Measurements from ENCODE around the gene PRSS22.

PRSS22 gene

DNA sequence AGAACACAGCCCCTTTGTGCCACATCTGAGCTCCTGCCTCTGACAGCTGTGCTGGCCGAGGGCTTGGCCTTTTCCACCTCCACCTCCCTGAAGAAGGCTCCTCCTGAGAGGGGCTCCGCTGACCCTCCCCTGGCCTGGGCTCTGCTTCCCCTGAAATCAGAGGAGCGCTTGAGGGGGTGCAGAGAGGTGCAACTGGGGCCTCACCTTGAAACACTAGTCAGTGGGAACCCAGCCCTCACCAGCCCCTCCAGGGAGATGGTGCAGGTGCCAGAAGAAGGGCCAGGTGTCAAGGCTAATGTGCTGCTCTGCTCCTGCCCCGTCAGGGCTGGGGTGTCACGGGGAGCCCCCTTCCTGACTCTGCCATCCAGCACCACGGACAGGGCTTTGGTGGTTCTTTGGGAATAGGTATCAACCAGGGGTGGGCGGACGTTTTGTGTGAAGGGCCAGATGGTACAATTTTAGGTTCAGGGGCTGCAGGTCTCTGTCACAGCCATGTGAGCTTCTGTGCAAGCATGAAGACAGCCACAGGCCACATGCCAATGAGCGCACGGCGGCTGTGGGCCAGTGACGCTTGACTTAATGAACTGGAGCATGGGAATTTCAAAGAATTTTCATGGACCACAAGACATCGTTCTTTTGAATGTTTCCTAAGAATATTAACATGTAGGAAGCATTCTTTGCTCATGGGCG lies 30.0 kb downstream of the PRSS22 start:
- DNase-seq, result no peak

DNA sequence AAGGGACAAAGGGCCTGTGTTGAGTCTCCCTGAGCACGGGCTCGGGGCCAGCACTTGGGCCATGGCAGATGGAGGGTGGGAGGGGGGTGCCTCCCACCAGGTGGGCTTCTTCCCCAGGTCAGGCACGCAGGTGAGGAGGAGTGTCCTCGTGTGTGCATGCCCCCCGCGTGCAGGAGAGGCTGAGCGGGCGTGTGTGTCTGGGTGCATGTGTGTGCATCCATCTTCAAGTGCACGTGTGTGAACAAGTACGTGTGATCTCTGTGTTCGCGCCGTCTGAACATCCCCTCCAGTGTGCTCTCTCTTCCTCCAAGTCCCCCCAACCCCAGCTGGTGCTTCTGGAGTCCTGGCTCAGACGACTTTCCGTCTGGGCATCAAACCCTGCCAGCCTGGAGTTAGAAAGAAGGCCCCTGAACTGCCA lies 30.6 kb downstream of the PRSS22 start:
- no peak for DNase-seq

- DNase-seq, result no peak
Measured at GRCh38 chr16:2826591-2827373, 31.2 kb downstream of the PRSS22 start.

GRCh38 chr16:2825906-2826305 lies 32.1 kb downstream of the PRSS22 start:
- no peak for DNase-seq

- no peak for DNase-seq
Measured at GRCh38 chr16:2825049-2825742, 32.8 kb downstream of the PRSS22 start.

DNA sequence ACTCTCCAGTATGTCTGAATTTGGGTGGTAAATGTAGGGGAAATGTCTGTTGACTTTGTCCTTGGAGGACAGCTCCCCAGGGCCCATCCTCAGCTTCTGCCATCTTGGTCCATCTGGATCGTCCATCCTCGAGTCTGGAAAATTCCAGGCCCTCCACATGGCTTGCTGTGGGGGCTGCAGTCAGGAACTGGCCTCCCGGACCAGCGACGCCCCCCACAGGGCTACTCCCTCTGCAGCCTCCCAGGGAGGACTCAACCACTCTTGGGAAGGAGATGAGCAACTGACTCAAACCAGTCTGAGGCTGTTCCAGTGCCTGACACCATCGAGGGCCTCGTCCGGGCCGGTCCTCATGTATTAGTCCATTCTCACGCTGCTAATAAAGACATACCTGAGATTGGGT lies 33.3 kb downstream of the PRSS22 start:
- no peak for DNase-seq

DNA sequence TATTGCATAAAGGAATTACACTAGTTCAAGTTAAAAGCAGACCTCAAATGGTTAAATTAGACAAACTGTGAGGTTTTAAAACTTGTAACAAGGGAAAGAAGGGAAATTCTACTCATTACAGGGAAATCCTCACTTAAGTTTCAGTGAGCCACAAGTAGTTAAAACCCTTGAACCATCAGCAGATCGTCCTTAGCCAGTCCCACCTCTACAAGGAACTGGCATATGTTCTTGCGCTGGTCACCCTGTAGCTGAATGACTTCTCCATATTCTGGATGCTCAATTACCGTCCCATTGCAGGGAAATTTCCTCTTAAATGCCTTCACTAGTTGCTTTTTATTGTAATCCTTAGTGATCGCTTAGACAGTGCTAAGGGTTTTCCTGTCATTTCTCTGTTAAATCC lies 35.5 kb downstream of the PRSS22 start:
- DNase-seq, result no peak

DNA sequence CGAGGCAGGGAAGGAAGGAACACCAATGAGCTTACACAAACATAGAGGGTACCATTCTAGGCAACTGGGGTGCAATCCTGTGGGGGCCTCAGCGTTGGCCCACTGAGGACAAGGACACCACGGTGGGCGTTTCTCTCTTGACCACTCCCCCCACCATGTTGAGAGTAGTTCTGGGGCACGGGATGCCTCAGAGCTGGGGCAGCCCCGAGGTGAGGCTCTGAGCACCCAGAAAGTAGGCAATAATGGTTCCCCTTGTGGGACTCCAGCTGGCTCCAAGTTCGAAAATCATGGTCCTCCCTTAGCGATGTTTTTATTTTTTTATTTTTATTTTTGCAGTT lies 35.8 kb downstream of the PRSS22 start:
- DNase-seq, result no peak

- no peak for DNase-seq
Measured at GRCh38 chr16:2821487-2822157, 36.3 kb downstream of the PRSS22 start.

DNA sequence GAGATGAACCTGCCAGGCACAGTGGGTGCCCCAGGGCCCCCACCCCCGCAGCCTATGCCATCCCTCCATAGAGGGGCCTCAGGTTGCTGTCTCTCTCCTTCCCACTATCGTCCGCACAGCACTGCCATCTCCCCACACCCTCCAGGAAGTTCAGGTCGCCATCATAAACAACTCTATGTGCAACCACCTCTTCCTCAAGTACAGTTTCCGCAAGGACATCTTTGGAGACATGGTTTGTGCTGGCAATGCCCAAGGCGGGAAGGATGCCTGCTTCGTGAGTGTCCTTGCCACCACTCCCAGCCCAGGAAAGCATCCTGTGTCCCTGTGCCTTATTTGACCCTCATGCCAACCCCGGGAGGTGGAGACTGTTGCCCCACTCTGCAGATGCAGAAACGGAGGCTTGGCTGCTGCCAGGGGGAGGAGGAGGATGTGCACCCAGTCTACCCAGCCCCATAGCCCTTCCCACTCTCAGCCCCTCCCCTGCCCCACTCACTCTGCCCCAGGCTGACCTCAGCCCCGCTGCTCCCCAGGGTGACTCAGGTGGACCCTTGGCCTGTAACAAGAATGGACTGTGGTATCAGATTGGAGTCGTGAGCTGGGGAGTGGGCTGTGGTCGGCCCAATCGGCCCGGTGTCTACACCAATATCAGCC lies 37.0 kb downstream of the PRSS22 start:
- DNase-seq, result no peak

DNA sequence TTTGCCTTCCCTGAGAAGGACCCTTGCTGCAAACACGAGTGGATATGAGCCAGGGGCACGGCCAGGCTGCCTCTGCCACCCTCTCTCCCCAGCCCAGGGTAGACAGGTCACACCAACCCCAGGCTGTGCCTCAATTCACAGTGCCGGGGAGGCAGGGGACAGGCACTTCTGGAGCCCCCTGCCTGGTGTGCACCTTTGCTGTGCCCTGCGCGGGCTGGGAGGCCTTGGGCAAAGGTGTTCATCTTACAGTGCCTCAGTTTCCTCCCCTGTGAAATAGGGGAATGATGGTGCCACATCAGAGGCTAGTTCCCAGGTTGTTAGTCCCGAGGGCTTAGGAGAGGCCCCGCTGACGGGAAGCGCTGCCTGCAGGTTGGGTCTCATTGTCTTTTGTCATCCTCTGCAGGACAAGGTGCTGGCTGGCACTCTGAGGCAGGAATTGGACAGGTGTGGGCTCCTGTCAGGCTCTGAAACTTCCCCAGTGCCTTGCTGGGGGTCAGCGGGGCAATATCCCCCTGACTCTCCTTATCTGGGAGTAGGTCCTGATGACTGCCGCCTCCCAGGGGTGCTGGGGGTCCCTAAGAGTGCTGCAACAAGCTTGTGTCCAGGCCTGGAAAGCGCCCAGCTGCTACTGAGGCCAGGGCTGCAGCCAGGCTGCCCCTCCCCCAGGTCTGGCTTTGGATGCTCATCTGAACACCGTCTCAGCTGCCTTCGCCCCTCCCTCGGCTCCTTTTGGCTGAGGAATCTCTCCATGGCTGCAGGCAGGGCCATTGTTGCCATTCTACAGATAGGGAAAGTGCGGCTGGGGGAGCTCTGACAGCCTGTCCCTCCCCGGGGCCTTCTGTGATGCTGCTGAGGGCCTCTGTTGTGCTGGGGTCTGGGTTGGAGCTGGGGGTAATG lies 37.8 kb downstream of the PRSS22 start:
- DNase-seq, result no peak

DNA sequence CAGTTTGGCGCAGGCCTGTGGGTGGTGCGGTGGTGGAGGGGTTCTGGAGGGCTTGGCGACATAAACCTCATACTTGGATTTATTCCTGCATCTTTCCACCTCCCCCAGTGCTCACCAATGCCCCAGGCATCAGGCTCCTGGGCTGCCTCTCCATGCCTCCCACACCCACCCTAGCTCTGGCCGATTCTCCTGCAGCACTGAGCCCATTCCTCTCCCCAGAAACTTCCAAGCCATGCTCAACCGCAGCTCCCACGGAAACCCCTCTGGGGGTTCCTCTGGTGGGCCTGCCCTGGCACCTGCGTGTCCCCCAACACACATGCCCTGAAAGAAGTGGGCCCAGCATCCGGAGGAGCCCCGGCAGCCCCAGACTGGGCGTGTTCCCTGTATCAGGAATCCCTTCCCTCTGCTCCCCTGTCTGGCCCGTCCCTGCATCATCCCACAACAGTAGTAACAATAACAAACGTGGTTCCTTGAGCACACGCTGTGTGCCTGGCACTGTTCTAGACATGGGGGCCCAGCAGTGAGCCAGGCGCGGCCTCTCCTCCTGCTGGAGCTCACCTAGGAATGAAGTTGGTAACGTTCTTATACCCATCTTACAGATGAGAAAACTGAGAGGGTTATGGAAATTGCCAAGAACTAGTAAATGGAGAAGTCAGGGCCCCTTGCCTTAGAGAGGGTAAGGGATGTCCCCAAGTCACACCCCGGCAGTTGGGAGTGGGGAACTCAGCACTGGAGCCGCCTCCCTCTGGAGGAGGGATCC lies 38.6 kb downstream of the PRSS22 start:
- DNase-seq, result no peak

DNA sequence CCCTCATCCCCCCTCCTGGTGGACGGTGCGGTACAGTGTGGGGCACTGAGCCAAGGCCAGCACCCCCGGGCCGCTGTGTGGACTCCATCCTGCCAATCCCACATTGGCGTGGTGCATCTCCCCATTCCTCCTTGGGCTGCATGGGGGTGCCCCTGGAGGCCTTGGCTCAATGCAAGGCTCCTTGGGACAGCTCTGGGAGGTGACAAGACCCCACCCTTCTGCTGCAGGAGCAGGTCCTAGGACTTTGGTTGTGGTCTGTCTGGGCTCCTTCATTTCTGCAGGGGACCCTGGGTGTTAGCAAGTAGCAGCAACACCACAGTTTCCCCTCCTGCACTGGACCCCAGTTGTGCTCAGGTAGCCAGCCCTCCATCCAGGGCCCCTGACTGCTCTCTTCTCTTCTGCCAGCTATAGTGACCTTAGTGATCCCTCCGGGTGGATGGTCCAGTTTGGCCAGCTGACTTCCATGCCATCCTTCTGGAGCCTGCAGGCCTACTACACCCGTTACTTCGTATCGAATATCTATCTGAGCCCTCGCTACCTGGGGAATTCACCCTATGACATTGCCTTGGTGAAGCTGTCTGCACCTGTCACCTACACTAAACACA lies 39.6 kb downstream of the PRSS22 start:
- DNase-seq, result no peak

- DNase-seq, result no peak
Measured at GRCh38 chr16:2817340-2818271, 40.4 kb downstream of the PRSS22 start.

DNA sequence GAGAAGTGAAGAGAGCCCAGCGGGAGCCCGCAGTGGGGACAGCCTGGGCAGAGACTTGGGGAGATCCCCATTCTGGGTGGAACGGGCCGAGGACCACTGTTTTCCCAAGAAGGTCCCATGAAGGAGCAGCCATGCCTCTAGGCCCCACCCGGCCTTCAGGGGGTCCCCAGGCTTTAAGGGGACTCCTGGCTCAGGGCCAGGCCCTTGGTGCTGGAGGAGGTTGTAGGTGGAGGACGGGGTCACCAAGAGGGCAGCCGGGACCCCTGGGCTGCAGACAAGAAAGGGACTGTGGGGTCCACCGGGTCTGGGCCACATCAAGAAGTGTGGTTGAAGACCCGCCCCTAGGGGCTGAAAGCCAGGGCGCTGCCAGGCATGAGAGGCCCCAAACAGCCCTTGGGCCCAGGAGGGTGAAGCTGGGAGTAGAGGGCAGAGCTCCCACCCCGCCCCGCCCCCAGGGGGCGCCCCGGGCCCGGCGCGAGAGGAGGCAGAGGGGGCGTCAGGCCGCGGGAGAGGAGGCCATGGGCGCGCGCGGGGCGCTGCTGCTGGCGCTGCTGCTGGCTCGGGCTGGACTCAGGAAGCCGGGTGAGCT lies 41.1 kb downstream of the PRSS22 start, which contains the start of gene PRSS21:
Gene PRSS21, plus strand, starts transcription at position 487 of the 589 bp plus-strand sequence. Its CDS starts 32 bp downstream, at position 519.
- DNase-seq, result no peak

- no peak for DNase-seq
Measured at GRCh38 chr16:2815299-2815771, 42.6 kb downstream of the PRSS22 start.

DNA sequence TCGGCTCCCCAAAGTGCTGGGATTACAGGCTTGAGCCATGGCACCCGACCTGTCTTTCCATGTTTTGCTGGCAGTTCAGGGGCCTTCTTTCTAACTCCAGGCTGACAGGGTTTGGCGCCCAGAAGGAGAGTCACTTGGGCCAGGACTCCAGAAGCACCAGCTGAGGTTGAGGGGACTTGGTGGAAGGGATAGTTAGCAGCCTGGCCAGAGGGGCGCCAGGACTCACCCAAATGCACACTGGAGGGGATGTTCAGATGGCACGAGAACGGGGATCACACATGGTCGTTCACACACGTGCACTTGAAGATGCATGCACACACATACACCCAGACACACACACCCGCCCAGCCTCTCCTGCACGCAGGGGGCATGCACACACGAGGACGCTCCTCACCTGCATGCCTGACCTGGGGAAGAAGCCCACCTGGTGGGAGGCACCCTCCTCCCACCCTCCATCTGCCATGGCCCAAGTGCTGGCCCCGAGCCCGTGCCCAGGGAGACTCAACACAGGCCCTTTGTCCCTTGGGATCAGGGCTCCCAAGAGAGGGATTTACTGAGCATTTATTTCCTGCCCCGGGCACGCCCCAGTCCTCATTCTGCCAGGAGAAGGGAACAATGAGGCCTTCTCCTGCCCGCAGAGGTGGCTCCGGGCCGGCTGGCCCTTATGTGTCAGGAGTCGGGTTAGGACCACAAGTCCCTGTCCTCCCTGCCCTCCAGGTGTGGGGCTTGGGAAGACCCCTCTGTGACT lies 43.2 kb downstream of the PRSS22 start:
- DNase-seq, result no peak

GRCh38 chr16:2813771-2814221 lies 44.2 kb downstream of the PRSS22 start:
- DNase-seq, result no peak

Measured in T1000 (cell line).